CD4-positive, alpha-beta T cell treated with Interleukin-10 for 1 hour (primary cell): ENCODE data around the gene ATRNL1.

Experiments
- DNase-seq: peaks from one replicate; pipeline ENCODE4 v3.0.0-alpha.2; 2020

The ATRNL1 gene

DNA sequence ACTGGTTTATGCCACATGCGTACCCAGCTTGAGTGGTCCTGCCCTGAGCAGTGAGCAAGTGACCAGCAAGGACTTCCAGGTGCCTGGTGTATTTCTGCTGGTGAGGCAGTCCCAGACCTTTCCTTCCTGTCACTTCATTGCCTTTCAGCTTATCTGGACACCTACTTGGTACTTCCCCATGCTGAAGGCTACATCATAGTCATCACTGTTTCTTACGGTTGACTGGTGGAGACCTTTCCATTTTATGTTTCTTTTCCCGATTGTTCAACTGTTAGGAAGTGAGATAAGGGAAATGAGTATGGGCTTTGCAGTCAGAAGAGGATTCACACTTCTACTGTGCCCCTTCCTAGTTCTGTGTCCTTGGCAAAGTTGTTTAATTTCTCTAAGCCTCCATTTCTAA is 821.3 kb downstream of the ATRNL1 start:
- no peak for DNase-seq

DNA sequence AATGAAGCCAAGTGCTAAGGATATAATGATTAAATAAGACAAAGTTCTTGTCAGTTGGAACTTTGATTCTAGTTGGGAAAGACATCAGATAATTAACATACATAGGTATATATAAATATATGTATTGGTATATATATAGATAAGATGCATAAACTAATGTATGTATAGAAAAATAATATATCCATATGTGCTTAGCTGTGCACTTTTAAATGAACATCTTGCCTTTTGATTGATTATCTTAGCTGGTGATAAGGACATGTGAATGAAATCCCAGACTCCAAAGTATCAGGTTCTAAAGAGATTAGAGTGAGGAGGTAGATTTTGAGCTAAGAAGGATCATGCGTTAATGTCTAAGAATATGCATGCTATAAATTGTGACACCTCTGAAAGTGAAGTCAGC is 822.3 kb downstream of the ATRNL1 start:
- DNase-seq: no peak

DNA sequence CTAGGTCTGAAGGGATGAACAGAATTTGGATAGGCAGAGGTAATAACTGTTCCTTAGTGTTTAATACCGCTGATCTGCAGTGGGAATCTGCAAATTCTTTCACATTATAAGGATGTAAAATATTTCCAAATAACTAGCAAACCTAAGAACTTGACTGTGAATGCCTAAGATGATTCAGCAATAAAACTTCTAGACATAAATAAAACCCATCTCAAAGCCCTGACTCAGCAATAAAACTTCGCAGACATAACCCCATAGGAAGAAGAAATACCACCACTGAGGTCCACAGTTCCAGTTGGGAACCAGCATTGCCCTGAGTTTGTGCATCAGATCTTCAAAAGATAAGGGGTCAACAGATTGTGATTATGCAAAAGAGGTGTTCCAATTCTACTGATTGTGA is 825.6 kb downstream of the ATRNL1 start:
- no peak for DNase-seq

DNA sequence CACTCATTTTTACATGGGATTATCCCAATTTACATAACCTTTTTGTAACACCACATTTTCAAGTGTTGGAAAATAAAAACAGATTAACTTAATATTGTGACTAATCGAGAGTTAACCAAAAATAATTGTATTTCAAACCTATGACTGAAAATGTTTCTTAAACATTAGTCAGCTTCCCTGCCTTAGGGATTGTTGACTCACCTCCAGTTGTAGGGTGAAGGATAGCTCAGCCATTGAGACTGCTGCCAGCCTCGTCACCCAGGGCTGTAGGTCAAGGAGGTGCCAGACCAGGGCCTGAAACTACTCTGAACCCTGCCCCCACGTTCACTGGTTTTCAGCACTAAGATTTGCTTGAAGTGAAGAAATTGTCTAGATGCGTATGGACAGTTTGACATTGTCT is 828.6 kb downstream of the ATRNL1 start:
- DNase-seq: no peak

DNA sequence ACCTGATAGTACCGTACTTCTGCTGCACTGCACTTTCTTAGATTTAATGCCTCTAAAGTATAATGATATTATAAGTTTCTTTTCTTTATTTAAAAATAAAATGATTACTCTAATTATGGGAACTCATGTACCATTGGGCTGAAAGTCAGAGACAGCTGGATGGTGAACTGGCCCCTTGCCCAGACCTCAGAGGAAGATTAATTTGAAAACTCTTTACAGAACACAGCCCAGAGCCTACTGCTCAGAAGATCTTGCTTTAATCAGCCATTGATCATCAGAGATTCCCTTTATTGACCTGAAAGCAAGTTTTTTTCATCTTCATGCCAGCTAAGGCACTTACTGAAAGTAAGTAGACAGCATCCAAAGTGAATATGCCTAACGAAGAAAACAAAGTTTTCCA is 838.1 kb downstream of the ATRNL1 start:
- no peak for DNase-seq

DNA sequence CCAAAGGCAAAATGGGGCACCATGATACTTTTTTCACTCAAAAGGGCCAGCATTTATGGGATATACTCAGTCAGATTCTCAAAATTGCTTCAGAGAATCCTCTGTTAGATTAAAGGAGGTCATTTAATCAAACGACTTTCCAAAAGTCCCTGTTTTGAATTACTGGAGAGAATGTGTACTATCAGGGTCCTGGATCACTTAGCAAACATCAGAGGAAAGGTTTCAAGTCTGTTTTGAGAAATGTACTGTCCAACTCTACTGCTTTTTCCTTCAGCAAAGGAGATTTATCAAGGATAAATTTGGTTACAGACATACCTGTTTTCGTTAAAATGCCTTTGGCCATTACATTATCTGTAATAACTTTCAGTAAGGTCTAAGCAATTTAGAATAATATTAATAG is 838.9 kb downstream of the ATRNL1 start:
- DNase-seq: no peak

DNA sequence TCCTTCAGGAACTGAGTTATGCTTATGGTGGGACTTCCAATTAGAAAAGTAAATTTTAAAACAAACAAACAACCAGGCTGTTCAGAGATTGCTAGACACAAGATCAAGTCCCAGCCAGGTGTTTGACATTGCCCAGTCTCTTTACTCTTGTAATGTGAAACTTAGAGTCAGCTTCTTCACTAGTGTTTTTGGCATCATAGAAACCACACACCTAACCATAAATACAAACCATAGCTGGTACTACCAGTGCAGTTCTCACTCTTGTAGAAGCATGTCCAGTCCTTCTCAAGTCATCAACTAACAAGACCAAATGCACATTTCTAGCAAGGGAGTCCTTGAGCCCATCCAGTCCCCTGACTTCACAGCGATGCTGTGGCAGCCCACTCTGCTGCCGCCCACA is 839.9 kb downstream of the ATRNL1 start:
- DNase-seq: no peak

DNA sequence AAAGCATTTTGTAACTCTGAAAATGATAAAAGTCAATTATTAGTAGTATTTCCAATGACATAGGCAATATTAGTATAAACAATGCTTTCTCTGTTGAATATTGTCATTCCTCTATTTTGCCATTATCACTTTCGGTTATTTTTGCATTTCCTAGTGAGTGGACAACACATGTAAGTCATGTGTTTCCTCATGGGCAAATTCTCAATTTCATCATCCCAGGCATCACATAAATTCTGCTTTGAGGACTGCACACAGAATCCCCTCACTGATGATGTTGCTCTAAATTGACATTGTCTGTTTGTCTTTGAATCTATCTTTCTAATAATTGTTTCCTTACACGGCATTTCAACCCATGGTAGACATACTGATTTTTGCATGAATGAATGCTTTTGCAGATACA is 842.6 kb downstream of the ATRNL1 start:
- DNase-seq: no peak

DNA sequence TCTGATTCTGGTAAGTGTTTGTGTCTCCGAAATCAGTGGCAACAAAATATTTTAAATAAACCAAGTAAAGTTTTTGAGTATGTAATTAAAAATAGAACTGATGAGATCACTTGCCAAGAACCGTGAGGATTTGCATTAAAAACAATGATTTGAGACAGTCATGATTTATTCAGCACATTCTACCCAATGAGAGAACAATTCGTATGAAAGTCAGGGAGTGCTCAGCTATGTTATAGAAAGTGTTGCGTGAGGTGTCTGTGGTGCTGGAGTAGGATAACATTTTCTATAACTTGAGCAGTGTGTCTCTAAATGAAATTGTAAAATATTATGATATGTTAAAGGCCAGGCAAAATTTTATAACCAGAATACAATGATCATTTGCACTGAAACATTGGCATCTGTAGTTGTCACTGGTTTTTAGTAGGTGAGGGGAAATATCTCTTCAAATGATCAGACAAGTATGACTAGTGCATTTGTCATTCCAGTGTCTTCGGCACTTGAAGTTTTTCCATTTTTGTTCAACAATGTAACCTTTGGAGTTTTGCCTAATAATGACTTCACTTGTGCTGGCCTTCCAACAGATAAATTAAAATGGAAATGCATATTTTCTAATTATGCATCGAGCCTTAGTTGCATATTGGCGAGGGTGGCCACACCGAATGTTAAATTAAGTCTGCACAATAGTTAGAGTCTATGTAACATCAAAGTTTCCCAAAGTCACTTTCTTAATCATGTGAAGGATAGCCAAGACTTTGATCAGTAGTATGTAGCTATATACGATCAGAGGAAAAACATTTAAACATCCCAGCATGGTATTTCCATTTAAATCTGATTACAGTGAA is 844.0 kb downstream of the ATRNL1 start:
- DNase-seq: no peak

DNA sequence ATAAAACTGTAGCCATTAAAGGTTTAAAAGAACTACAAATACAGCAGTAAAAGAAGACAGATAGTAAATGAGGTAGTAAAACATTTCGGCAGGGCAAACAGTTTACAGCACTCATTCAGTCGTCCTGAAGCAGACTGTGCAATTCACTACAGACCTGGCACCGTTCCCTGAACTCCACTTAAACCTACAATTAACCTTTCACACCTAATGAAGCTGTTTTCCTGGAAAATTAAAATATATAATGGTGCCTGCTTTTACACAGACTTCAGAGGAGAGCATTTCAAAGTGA is 844.5 kb downstream of the ATRNL1 start:
- DNase-seq: no peak

DNA sequence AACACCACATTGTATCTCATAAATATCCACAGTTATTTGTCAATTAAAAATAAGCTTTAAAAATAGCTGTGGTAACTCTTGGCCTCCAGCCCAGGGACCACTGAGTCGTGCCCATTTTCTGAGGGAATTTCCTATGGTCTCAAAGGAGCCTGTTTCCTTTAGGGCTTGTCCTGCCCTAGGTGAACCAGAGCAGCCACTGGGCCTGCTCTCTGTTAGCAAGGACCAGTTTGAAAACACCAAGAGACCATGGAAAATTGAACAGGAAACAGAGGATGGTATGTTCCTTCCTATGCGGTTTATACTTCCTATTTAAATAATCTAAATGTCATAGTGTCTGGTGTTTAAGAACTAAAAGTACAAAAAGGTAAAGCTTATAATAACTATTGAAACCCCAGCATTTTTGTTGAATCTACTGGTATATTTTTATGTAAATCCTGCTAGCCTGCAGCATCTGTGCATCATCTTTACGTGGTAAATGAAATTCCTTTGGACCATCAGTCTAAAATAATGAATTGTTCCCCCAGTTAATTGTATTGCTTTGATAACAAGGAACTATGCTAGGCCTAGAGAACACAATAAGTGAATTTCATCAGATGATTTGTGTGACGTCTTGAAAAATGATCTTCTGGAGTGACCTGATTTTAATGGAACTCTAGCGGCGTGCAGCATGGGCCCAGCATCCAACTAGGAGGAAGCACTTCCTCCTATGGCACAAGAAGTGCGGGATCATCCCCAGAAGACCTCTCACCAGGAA is 846.1 kb downstream of the ATRNL1 start:
- no peak for DNase-seq

DNA sequence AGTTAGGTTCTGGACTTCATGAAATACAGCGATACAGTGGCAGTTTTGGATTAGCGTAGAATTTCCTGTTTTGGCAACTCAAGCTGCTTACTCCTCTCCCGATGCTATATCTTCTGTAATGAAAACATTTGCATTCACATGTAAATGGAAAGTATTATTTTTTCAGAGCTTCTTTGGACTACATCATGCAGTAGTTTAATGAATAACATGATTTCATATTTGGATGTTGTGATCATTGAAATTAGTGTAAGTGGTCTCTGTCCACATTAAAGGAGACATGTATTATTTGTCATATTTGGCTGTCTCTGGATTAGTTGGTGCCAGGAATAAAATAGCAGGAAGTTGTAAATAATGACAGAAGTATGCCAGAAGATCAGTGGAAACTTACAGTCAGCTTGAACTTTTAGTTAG is 848.2 kb downstream of the ATRNL1 start:
- no peak for DNase-seq

DNA sequence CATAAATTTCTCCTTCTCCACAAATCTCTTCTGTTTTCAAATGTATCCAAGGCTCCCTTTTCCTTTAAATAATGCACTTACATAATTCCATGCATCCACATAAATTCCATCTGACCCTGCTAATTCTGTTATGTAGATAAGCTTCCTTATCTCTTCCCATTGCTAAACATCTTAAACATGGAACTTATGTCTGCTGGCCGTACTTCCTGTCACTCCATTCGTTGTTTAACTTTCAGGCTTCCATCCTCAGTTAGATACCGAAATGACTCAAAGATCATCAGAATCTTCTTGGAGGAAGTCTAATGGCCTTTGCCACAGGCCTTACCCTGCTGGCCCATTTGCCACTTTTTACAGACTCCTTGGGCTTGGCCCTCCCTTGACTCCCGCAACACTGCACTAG is 848.9 kb downstream of the ATRNL1 start:
- DNase-seq: no peak

DNA sequence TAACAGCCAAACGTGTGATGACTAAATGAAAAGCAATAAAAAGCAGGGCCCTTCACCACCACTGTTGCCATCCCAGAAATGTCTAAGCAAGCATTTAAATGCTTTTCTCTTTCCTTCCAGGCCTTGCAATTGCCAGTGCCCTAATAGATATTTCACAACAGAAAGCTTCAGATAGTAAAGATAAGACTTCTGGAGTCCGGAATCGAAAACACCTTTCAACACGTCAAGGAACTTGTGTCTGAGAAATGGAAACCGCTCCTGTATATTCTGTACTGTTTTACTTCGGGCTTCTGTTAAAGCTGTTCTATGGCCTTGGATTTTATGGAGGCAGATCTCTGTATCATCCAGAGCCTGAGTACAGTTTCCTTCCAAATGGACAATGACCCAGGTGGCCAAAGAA is 851.4 kb downstream of the ATRNL1 start:
- DNase-seq: no peak

DNA sequence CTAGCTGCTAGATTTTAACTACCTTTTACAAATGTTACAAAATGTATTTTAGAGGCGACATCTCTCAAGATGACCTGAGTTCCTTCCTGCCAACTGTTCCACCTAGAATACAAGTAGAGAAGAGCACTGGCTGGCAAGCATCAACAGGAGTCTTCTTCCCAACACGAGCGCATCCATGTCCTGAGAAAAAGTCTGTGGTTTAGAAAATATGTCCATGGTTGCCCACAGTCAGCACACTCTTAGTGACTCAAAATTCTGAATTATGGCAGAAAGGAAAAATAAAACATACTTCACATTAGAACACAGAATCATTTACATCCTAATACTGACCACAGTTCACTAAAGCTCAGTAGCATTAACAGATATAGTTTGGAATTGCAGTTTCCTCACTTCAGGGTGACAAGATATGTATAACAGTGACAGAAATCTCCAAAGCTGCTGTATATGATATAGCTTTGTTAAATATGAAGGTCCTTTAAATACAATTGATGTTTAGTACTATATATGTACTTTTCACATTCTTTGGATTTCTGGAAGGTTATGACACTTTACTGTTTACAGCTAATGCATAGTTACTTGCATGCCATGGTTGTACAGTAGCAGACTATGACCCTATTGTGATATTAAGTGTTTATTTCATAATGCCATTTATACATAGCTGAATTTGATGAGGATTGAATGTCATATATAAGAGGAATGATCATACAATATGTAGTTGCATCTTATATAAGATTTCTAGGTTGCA is 852.7 kb downstream of the ATRNL1 start:
- DNase-seq: no peak

DNA sequence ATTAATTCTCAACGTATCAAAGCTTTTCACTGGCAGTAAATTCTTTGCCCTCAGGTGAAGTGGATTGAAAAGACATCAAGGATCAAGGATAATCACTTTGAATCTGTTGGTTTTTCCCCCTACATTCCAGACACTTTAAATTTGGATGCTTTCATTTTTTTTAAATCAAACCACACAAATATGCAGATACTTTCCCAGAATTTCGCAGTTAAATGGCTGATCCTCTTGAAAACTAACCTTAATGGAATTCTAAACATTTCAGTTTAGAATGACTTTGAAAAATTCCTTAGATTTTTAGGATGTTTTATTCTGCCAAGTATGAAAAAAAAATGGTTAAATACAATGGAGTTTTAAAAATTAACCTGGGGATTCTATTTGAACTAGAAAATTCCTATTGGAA is 853.9 kb downstream of the ATRNL1 start:
- DNase-seq: no peak

DNA sequence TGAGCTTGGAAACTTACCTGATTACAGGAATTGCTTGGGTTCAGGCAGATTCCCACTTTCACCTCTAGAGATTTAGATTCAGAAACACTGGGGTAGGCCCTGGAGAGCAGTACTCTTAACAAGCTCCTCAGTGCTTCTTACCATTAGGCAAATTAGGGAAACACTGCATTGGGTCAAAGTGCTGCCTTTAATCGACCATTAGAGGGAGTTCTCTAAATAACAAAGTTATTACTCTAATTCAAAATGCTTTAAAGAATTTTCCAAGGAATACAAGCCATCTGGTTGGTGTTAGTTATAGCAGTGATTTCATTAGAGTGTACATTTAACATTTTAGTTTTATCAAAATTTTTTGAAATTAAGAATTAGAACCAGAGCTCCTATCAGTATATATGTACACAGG is 855.3 kb downstream of the ATRNL1 start:
- DNase-seq: no peak

DNA sequence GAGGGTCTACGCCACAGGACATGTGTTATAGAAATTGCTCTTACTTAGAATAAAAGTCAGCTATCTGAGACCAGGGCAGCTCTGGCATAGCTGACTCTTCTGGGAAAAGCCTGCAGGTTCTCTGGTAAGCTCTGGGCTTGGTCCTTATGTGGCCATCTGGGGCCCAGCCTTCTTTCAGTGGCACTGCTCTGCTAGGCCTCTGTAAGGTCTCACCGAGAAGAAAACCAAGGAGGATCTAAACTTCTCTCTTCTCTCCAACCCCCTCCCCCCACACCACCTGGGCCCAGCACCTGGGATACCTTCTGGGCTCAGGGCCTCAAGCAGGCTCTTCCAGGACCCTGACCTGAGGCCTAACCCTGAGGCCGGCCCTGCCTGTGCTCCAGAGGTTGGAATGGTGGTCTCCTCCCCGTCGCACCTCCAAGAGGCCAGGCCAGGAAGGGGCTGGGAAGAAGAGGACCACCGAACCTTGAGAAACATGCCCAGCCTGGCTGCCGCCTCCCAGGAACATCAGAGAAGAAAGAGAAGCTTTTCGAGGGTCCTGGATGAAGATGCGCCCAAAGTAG is 856.2 kb downstream of the ATRNL1 start:
- DNase-seq: no peak

DNA sequence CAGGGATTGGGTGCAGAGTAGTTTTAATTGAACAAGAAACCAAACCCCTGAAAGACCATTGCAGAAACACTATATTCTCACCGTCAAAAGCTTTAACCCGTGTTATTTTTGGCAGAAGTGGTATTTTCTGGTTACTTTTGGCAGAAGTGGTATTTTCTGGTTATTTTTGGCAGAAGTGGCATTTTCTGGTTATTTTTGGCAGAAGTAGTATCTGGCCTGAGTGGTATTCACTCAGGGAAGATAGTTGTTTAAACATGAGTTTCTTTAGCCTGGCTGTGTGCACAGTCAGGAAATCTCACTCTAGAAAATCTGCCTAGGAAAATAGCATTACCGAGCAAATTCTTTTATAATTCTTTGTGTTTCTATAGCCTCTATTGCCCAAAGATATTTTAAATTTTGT is 857.2 kb downstream of the ATRNL1 start:
- DNase-seq: no peak

DNA sequence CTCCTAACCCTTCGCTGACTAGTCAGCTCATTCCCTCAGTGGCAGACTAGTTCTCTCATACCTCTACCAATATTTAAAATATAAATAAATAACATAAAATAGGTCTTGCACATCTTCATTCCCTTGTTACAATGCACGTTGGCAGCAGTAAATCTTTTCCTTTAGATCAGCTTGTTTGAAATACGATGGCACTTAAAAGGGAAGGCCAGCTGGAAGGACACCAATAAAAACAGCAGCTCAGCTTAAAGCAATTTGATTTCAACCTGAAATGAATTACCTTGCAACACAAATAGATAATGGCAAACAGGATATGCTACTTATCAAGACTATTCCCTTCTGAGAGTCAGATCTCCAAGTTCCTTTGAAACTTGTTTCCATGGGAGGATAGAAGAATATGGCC is 858.1 kb downstream of the ATRNL1 start:
- no peak for DNase-seq

DNA sequence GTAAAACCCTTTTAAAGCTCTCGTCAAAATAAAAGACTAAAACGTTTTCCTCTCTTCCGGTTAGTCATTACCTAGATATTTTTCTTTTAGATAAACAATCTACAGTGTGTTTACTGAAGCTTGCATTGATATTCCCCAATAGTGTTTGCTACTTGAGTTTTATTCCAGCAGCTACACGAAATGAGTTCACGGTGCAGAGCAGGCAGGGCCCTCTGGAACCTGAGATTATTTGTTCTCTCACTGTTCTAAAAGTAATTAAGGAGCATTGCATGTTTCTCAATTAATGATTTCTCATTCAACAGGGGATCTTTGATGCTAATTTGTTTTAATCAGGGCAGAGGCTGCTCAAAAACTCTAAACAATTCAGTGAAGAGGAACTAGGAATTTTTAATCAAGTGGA is 860.1 kb downstream of the ATRNL1 start:
- DNase-seq: no peak

DNA sequence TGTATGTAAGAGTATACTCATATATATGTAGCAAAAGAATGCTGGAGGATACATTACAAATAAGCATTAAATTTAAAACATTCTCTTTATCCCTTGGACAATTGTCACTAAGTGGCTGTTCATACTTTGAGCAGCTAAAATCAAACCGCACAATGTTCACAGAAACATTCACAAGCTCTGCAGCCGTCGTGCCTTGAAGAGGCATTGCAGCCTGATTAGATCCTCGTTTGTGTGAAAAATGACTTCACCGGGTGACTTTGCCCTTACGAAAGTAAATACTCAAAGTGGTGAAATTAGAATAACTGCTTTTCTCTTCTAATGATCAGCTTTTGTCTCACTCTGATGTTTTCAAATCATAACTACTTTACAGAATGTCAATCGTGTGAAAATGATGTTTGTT is 860.8 kb downstream of the ATRNL1 start:
- no peak for DNase-seq

DNA sequence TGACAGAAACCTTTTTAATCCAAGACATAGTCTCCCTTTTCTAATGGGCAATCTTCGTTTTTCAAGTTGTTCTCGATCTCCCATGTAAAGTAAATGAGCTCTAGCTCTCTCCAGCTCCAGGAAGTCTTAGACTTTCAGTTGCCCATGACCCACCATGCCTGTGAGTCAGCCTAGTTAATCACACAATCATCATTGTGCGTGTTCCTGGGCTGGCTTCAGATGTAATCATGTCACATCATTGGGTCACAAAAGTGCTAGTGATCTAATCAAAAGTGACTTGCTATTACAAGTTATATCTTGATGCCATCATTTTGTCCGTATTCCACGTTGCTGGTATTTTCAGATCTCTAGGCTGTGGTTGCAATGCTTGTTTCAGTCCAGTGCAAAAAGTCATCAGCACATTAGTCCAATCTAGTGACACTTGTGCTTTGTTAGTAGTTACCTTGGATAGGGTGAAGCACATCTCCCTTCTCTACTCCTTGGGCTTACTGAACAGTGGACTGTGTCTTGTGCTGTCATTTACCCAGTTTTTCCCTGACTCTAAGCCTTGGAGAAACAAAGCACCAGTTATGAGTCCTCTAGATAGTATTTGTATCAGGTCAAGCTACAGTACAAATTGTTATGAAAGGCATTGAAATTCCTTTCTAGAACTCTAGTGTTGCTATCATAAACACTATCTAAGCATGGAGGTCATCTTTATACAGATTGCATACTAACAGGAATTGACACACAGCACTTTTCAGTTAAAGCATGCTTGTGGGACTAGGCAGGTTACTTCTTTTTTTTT is 863.3 kb downstream of the ATRNL1 start:
- no peak for DNase-seq
